CD4-positive, alpha-beta T cell treated with Interleukin-4 for 4 hours (primary cell): Measurements from ENCODE around the gene RTN4IP1.
A peak's percentile ranks its signal among the peaks of the same experiment; 100 is the strongest.
"Not testable (repeated sequence)": the region's sequence is repeated elsewhere in the genome, so short reads cannot be mapped to it uniquely, and the experiment has no call there.

ENCODE experiments used
- DNase-seq: peaks from one replicate; pipeline ENCODE4 v3.0.0-alpha.2; 2020

RTN4IP1 gene

GRCh38 chr6:106629103-106629858 lies at the start of gene RTN4IP1, which contains the start of gene QRSL1:
RTN4IP1 (minus strand) TSS chr6:106629498; CDS start chr6:106629021, 477 bp downstream.
QRSL1 (plus strand) TSS chr6:106629578; CDS start chr6:106629682, 104 bp downstream.
- peak; percentile 94 for DNase-seq

GRCh38 chr6:106677282-106677681 lies 48.0 kb upstream of the RTN4IP1 start:
- DNase-seq: no peak

GRCh38 chr6:106674541-106675229 lies 45.4 kb upstream of the RTN4IP1 start:
- DNase-seq: no peak

- DNase-seq: no peak
Measured at GRCh38 chr6:106671651-106672050, 42.4 kb upstream of the RTN4IP1 start.

GRCh38 chr6:106670236-106670635 lies 40.9 kb upstream of the RTN4IP1 start:
- DNase-seq: no peak

GRCh38 chr6:106667022-106667402 lies 37.7 kb upstream of the RTN4IP1 start:
- no peak for DNase-seq

- no peak for DNase-seq
Measured at GRCh38 chr6:106666282-106667021, 37.2 kb upstream of the RTN4IP1 start.

GRCh38 chr6:106662458-106662857 lies 33.2 kb upstream of the RTN4IP1 start:
- DNase-seq: no peak

GRCh38 chr6:106659859-106660258 lies 30.6 kb upstream of the RTN4IP1 start:
- no peak for DNase-seq

GRCh38 chr6:106658469-106658868 lies 29.2 kb upstream of the RTN4IP1 start:
- DNase-seq: no peak

GRCh38 chr6:106648651-106649308 lies 19.5 kb upstream of the RTN4IP1 start:
- DNase-seq: no peak

- no peak for DNase-seq
Measured at GRCh38 chr6:106643061-106643460, 13.8 kb upstream of the RTN4IP1 start.

- no peak for DNase-seq
Measured at GRCh38 chr6:106642476-106642875, 13.2 kb upstream of the RTN4IP1 start.

GRCh38 chr6:106639812-106640211 lies 10.5 kb upstream of the RTN4IP1 start:
- no peak for DNase-seq

GRCh38 chr6:106637717-106638341 lies 8.5 kb upstream of the RTN4IP1 start:
- no peak for DNase-seq

GRCh38 chr6:106637051-106637716 lies 7.9 kb upstream of the RTN4IP1 start:
- no peak for DNase-seq

GRCh38 chr6:106634565-106634964 lies 5.3 kb upstream of the RTN4IP1 start:
- DNase-seq: no peak

GRCh38 chr6:106631346-106631745 lies 2.0 kb upstream of the RTN4IP1 start:
- no peak for DNase-seq

- DNase-seq: no peak
Measured at GRCh38 chr6:106630366-106630765, 1.1 kb upstream of the RTN4IP1 start.

GRCh38 chr6:106629859-106630163 lies 513 bp upstream of the RTN4IP1 start:
- no peak for DNase-seq

GRCh38 chr6:106628658-106629102 lies 618 bp downstream of the RTN4IP1 start:
- DNase-seq: no peak

GRCh38 chr6:106627760-106628159 lies 1.5 kb downstream of the RTN4IP1 start:
- not testable (repeated sequence) for DNase-seq
